Epidermal melanocyte (primary cell): ENCODE data around the gene EPS15.
"Not testable (repeated sequence)": the region's sequence is repeated elsewhere in the genome, so short reads cannot be mapped to it uniquely, and the experiment has no call there.

Experiments used
- DNase-seq: peaks from one replicate; pipeline ENCODE4 v3.0.0; 2011; ENCODE audit warnings: low spot score; ENCODE audit not compliant: insufficient read length

Gene EPS15

GRCh38 chr1:51519048-51519864 lies at the start of gene EPS15:
Gene EPS15 (minus strand): TSS chr1:51519266. CDS start chr1:51519231, 35 bp downstream.
- peak; percentile 87 for DNase-seq

GRCh38 chr1:51568231-51568935 lies 49.3 kb upstream of the EPS15 start:
- no peak for DNase-seq

GRCh38 chr1:51567653-51568052 lies 48.6 kb upstream of the EPS15 start:
- DNase-seq: peak; percentile 29

GRCh38 chr1:51566260-51566659 lies 47.2 kb upstream of the EPS15 start:
- no peak for DNase-seq

DNA sequence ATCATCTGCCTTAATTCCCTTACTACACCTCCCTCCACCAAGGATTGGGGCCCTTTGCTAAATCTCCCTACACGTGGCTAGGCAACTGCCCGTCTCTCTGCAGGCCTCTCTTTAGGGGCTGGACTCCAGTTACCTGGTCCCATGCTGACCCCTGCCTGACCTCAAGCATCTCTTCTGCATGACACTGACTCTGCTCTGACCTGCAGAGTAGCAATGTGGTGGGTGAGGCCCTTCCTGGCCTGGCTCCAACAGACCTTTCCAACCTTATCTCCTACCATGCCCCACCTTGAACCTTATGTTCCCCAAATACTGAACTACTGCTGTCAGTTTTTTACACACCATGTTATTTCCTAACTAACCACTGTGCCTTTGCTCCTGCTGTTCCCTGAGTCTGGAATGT lies 45.9 kb upstream of the EPS15 start:
- DNase-seq: no peak

DNA sequence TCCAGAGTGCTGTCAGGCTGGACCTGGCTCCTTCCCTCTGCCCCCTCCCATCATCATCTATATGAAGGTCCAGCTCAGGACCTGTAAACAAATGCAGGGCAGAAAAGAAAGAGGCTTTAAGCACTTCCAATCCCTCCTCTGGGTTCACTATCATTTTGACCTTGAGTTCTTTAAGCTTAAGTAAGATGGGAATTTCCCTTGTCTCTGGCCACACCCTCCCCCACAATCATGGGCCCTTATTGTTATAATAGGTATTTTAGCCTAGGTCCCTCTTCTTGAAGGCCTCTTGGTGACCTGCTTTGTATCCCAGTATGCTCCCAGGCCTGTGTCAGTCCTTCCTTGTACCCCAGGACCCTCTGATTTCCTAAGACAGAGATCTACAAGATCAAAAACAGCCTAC lies 45.1 kb upstream of the EPS15 start:
- DNase-seq: no peak

DNA sequence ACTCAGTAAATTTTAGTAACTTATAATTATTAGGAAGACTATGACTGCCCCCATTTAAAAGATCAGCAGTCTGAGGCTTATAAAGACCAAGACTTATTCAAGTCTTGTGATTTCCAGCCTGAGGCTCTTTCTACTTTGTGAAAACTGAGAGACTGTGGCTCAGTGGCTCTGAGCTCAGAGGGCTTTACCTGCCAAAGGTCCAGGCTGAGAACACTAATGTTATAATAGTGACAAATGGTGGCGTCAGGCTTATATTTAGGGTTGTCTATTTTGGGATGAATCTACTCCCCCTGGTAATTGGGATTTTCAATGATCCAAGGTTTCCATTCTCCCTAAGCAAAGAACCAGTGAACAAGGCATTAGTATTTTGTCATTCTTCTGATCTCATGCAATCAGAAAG lies 42.6 kb upstream of the EPS15 start:
- DNase-seq: no peak

GRCh38 chr1:51560895-51561294 lies 41.8 kb upstream of the EPS15 start:
- DNase-seq: not testable (repeated sequence)

DNA sequence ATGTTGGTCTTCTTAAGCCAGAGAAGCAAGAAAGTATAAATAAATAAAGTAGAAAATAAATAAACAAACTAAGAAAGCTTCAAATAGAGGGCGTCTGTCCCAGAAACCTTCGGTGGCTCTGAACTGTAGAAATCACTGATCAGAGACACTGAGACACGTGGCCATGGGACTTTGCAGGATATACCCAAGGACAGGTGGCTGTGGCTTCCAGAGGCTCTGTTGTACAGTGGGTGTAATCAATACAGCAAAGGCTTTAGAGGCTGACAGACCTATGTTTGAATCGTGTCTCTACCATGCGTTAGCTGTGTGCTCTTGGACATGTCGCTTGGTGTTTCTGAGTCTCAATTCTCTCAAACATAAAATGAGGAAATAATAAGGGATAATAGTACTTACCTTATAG lies 41.0 kb upstream of the EPS15 start:
- no peak for DNase-seq

- DNase-seq: no peak
These were observed 40.4 kb upstream of the EPS15 start for GRCh38 chr1:51559501-51559900.

GRCh38 chr1:51559064-51559500 lies 40.0 kb upstream of the EPS15 start:
- DNase-seq: no peak

GRCh38 chr1:51558375-51558924 lies 39.4 kb upstream of the EPS15 start:
- DNase-seq: no peak

- no peak for DNase-seq
These were observed 38.1 kb upstream of the EPS15 start for GRCh38 chr1:51557168-51557567.

- DNase-seq: no peak
These were observed 37.0 kb upstream of the EPS15 start for GRCh38 chr1:51555866-51556619.

DNA sequence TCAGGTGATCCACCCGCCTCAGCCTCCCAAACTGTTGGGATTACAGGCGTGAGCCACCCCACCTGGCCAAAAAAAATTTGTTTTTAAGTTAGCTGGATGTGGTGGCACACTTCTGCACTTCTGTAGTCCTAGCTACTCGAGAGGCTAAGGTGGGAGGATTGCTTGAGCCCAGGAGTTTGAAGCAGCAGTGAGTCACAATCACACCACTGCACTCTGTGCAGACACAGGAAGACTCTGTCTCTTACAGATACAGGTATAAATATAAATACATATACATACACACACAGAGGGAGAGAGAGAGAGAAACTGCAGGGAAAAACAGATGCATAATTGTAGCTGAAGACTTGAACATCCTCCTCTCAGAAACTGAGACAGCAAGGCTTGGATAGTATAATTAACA lies 34.8 kb upstream of the EPS15 start:
- DNase-seq: no peak

- DNase-seq: no peak
These were observed 34.1 kb upstream of the EPS15 start for GRCh38 chr1:51552929-51553807.

DNA sequence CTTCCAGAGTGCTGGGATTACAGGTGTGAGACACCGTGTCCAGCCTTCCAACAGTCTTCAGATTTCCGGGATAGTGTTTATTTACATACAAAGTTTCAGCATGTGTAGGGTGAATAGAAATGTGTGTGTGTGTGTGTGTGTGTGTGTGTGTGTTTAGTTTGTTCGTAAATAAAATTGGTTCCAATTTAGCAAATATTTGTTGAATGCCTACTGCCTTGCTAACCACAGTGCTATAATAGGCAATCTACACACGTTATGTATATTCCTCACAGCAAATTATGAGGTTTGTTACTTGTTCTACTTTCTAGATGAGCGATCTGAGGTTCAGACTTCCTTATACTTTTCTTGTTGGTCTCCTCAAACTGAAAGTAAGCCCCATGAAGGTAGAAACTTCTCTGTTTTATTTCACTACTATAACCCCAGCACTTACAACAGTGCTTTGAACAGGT lies 32.8 kb upstream of the EPS15 start:
- no peak for DNase-seq

DNA sequence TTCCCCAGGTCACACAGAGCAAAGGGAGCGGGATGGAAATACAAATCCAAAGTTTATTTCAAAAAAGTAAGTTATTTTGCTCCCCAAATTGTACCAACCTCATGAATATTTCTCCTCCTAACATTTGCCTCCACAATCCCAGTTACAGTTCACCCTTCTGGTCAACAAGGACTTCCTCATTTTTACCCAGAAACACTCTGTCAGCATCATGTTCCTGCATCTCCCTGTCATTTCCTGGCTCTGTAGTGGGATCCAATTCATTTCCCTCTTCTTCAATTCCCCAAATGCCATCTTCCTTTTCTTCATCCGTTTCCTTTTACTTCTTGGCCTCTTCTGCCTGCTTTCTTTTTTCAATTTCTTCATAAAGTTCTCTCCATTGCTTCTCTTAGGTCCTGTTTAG lies 32.0 kb upstream of the EPS15 start:
- DNase-seq: no peak

DNA sequence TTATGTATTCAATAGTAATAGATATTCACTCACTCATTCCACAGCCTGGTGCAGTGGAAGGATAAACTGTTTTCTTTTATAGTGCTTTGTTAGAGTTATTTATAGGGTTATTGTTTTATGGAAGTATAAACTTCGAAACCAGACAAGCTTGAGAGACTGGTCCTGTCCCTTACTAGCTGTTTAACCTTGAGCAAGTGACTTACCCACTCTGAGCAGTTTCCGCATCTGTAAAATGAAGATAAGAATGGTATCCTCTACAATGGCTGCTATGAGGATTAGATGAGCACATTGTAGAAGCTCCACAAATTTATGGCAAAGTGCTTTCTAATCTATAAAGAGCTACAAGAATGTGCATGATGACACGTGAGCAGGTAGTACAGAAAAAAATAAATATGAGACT lies 30.8 kb upstream of the EPS15 start:
- no peak for DNase-seq

- no peak for DNase-seq
These were observed 30.1 kb upstream of the EPS15 start for GRCh38 chr1:51549016-51549619.
